NCI-H2227 treated with DMSO at 0.1 percent for 48 hours (cell line): ENCODE measurements around the gene DALRD3.

ENCODE experiments used
- DNase-seq: peaks from one replicate; lab custom pipeline; 2025; lab: John Stamatoyannopoulos, UW

DALRD3 gene

GRCh38 chr3:48980295-48980694 lies 38.1 kb downstream of the DALRD3 start:
- no peak for DNase-seq

GRCh38 chr3:48979451-48979850 lies 38.9 kb downstream of the DALRD3 start:
- DNase-seq, result no peak

- no peak for DNase-seq
Measured at GRCh38 chr3:48974076-48974864, 44.1 kb downstream of the DALRD3 start.

- DNase-seq, result no peak
Measured at GRCh38 chr3:48970586-48970985, 47.8 kb downstream of the DALRD3 start.

GRCh38 chr3:48966876-48967361 lies 51.5 kb downstream of the DALRD3 start:
- no peak for DNase-seq

GRCh38 chr3:48966367-48966766 lies 52.0 kb downstream of the DALRD3 start:
- no peak for DNase-seq
